Neural crest cell (in vitro differentiated cells): ENCODE results near the gene CNP. TPM values are rescaled to one million over a fixed set of nuclear protein-coding genes. Genes with fewer than 3 reads are reported as not detected.

Source experiments
- DNase-seq: peaks from one replicate; pipeline ENCODE4 v3.0.0; 2021; ENCODE audit warnings: low read depth, mixed read lengths, low spot score
- H3K27ac Mint-ChIP-seq: one replicate; pipeline ENCODE4 v1.8.0; 2021; ENCODE audit warnings: mild to moderate bottlenecking, mixed read lengths; ENCODE audit not compliant: unreplicated experiment
- H3K27me3 Mint-ChIP-seq: 2 replicates; pipeline ENCODE4 v1.8.0; 2021; ENCODE audit warnings: low read depth, mild to moderate bottlenecking, mixed read lengths
- H3K36me3 Mint-ChIP-seq: 2 replicates; pipeline ENCODE4 v1.8.0; 2021; ENCODE audit warnings: low read depth, mild to moderate bottlenecking, mixed read lengths
- H3K4me1 Mint-ChIP-seq: 2 replicates; pipeline ENCODE4 v1.8.0; 2021; ENCODE audit warnings: mixed read lengths
- H3K4me3 Mint-ChIP-seq: one replicate; pipeline ENCODE4 v1.8.0; 2021; ENCODE audit warnings: mild to moderate bottlenecking, mixed read lengths
- H3K9me3 Mint-ChIP-seq: 2 replicates; pipeline ENCODE4 v1.8.0; 2021; ENCODE audit warnings: mixed read lengths
- CTCF ChIP-seq: fragments of 200-600 bp; sonication (generic); conservative IDR thresholded peaks from 2 replicates; pipeline ENCODE4 v1.5.0; 2021; ENCODE audit warnings: antibody characterized with exemption, mild to moderate bottlenecking
- total RNA-seq: library from RNA; stranded (reverse); gene quantifications from 2 replicates; pipeline ENCODE4 v1.2.1, GENCODE V29; 2021

CNP gene
- total RNA-seq, 1 donor from 2014 or later, result 213 TPM

- Mint-ChIP-seq H3K4me3 (no peak overlapping the region), H3K27me3 (no peaks in the 10 kb centered on the region), H3K27ac (no peak overlapping the region), H3K4me1 (peaks cover 25% of the 10 kb centered on the region), H3K9me3 (no peaks in the 10 kb centered on the region), H3K36me3 (peaks cover 12% of the 10 kb centered on the region)
- TF ChIP-seq CTCF, result no peak
- no peak for DNase-seq
Observed at GRCh38 chr17:42000413-42001133, 34.0 kb downstream of the CNP start.

GRCh38 chr17:42001729-42002128 is 35.1 kb downstream of the CNP start:
- H3K27me3 Mint-ChIP-seq, result no peaks in the 10 kb centered on the region
- DNase-seq, result no peak
- H3K36me3 Mint-ChIP-seq, result peaks cover 11% of the 10 kb centered on the region
- H3K9me3 Mint-ChIP-seq, result no peaks in the 10 kb centered on the region
- H3K4me3 Mint-ChIP-seq, result no peak overlapping the region
- no peak overlapping the region for H3K27ac Mint-ChIP-seq
- TF ChIP-seq CTCF, result no peak
- peaks cover 25% of the 10 kb centered on the region for H3K4me1 Mint-ChIP-seq

GRCh38 chr17:42002175-42002791 is 35.7 kb downstream of the CNP start:
- peaks cover 10% of the 10 kb centered on the region for H3K36me3 Mint-ChIP-seq
- H3K4me3 Mint-ChIP-seq, result no peak overlapping the region
- no peak for TF ChIP-seq CTCF
- H3K4me1 Mint-ChIP-seq, result peaks cover 28% of the 10 kb centered on the region
- no peaks in the 10 kb centered on the region for H3K27me3 Mint-ChIP-seq
- DNase-seq, result no peak
- no peak overlapping the region for H3K27ac Mint-ChIP-seq
- no peaks in the 10 kb centered on the region for H3K9me3 Mint-ChIP-seq

- H3K36me3 Mint-ChIP-seq, result peaks cover 10% of the 10 kb centered on the region
- H3K27ac Mint-ChIP-seq, result peak overlapping the region; percentile 7
- no peak for DNase-seq
- H3K4me3 Mint-ChIP-seq, result no peak overlapping the region
- no peaks in the 10 kb centered on the region for H3K9me3 Mint-ChIP-seq
- peaks cover 28% of the 10 kb centered on the region for H3K4me1 Mint-ChIP-seq
- TF ChIP-seq CTCF, result no peak
- H3K27me3 Mint-ChIP-seq, result no peaks in the 10 kb centered on the region
Observed at GRCh38 chr17:42002792-42003301, 36.3 kb downstream of the CNP start.

GRCh38 chr17:42005166-42005565 is 38.6 kb downstream of the CNP start:
- Mint-ChIP-seq H3K4me3 (no peak overlapping the region), H3K4me1 (peaks cover 39% of the 10 kb centered on the region), H3K27me3 (no peaks in the 10 kb centered on the region), H3K36me3 (peaks cover 6% of the 10 kb centered on the region), H3K9me3 (no peaks in the 10 kb centered on the region), H3K27ac (no peak overlapping the region)
- DNase-seq, result no peak
- TF ChIP-seq CTCF, result no peak
